Measurements from ENCODE around the gene COBL.

The COBL gene

DNA sequence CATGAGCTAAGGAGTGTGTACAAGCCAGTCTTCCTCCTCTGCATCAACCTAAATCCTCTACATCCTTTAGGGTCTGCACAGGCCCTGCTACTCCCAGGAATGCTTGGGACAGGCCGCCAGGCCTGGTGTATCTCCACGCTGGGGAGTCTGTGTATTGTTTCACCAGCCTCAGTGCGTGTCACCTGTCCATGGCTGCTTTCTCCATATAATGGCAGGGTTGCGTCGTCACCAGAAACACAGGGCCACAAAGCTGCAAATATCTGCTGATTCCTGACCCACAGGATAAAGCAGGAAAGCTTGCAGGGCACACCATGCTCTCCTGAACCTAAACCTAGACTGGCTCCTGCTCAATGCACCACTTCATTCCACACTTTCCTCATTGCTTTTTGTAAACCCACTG, 45.6 kb downstream of the COBL start:
- no peak for DNase-seq

GRCh38 chr7:51269911-51270310, 46.7 kb downstream of the COBL start:
- DNase-seq = no peak

DNA sequence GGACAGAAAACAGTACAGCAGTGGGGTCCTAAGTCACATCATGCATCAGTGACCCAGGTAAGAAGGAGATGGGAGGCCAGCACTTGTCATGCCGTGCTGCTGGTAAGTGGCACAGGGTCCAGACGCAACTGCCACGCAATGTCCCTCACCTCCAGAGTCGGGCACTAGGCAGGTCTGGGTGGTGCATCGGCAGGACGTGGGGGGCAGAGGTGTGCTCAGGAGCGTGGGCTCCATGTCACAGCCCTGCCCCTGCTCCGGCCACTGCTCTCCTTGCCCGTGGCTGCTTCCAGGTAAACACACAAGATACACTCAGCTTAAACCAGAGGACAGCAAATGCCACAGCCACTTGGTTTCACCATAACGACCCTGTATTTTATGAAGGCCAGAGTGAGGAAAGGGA, 47.3 kb downstream of the COBL start:
- no peak for DNase-seq

GRCh38 chr7:51268859-51269258, 47.8 kb downstream of the COBL start:
- DNase-seq = no peak

GRCh38 chr7:51267169-51267568, 49.4 kb downstream of the COBL start:
- DNase-seq = no peak

DNA sequence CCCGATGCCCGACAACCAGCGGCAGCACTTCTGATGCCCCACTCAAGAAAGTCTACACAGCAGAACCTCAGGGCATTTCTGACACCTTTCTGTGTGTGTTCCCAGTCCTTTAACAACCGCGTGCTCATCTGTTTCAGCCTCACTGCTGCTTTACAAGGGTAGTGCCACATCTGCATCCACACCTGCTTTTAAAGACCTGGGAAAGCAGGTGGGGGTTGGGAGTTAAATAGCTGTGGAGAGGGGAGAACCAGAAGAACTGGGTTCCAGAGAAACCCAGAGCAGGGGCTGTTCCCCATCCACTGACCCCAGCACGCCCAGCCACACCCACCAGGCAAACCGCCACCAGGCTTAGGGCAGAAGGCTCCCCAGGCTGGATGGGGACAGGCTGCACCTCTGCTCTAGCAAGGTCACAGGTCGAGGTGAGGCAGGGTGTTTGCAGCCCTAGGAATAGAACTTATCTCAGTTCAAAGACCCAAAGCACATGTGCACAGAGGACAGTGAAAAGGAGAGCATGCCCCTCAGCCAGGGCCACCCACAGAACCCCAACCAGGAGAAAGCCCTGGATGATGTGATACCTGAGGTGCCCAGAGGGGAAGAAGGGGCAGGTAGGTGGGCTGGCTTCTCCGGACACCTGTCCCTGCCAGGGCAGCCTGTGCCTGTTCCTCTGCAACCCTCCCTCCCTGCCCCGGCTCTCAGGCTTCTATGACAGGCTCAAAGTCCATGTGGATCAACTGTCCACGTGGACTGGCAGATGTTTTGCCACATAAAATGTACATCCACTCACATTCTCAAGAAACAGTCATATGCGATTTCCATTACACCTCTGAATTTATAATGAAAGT, 51.3 kb downstream of the COBL start:
- no peak for DNase-seq

- no peak for DNase-seq
These were observed 52.8 kb downstream of the COBL start for GRCh38 chr7:51263631-51264484.

DNA sequence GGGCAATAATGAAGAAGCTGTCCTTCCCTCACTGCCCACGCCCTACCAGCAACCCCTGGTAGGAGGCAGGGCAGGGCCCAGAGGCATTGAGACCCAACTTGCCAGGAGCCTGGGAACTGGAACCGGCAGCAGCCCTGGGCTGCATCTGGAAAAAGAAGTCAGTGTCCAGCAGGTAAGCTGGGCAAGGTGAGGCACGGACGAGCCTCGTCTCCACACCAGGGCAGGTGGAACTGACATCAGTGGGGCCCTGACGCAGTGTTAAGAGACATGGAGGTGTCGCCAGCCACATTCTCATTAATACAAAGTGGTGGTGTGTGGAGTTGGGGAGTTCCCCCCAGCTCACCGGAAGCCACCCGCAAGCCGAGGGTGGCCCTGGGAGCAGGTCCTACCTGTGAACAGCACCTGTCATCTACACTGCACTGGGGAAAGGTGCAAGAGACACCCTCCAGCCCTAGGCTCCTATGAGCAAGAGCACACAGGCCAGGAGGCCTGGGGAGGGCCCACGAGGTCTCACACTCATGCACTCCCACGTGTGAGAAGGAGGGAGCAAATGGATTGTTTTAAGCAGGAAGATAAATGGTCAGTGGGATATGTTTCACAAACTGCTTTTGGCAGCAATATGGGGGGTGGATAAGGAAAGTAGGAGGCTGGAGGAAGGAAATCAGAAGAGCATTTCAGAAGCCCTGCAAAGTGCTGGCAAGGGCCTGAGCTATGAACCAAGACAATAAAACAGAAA, 53.6 kb downstream of the COBL start:
- no peak for DNase-seq

DNA sequence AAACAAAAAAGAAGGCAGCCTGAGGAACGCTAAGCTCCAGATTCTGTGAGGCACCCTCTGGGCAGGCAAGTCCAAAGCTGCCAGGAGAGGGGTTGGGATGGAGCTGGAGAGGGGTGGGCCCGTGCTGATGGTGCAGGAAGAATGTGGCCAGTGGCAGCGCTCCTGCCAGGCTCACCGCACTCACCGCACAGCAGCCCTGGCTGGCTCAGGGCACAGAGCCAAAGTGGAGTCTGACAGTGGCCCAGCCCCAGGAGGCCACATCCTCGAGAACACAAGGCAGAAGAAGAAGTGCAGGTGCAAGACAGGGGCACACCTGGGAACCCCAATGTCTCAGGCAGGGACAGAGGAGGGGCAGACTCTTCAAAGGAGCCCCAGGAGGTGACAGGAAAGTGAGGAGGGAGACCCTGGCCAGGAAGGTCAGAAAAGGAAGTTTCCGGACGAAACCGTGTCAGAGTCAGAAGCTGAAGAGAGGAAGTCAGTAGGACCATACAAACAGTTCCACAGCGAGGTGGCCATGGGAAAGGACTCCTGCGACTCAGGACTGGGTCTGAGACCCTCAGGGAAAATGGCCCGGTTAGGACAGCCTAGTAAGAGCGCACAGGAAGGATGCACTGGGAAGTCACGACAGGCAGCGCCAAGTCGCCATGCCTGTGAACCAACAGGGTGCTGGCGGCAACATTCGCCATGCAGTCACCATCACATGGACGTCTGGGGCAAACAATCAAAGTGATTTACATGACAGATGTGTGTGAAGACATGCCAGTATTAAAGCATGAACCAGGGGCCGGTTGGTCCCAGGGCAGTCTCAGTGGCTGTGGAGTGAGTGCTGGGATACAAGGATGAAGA, 54.4 kb downstream of the COBL start:
- no peak for DNase-seq

GRCh38 chr7:51261117-51261835, 55.3 kb downstream of the COBL start:
- DNase-seq = no peak

DNA sequence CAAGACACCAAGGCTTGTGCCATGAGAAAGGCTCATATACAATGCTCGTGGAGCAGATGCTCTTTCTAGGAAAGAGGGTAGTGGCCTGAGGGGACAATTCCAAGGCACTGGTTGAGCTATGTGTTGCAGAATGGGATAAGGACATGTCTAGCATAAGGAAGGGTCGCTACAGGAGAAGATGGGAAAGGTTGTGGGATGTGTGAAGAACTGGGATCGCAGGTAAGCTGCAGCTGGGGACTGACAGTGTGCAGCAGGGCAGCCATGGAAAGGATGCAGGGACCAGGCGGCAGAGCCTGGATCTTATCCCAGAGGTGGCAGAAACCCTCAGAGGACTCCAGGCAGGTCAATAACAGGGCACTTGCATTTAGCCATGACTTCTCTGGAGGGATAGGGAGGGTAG, 56.1 kb downstream of the COBL start:
- no peak for DNase-seq

DNA sequence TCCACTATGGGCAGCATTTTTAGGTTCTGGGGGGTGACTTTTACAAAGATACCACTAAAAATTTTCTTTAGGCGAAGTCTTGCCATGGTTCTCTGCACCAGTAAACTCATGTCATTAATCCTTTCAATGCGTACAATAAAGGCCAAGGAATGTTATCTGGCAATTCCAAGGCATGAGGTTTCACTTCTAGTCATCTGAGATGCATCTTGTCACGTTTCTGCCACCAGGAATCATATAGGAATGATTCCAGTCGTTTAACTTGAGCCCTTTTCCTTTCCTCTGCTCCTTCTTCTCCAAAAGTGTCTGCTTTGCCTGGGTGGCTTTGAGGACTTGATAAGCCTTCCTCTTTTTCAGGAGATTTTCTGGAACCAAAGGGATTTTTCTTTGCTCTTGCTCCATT, 56.8 kb downstream of the COBL start:
- no peak for DNase-seq

DNA sequence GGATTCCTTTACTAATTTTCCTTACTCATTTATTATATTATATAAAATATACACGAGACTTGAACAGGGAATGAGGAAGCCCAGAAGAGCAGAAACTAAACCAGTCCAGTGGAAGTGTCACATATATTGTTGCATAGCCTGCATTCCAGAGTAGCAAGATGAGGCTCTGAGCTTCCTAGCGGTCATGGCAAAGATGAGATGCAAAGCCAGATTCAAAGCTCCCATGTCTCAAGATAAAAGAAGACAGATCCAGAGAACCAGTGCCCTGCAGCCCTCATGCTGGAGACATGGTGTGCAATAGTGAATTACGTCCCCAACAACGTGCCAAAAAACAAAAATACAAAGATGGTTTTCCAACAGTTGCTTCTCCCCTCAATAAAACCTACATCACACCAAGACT, 59.7 kb downstream of the COBL start:
- no peak for DNase-seq

- DNase-seq = no peak
These were observed 60.3 kb downstream of the COBL start for GRCh38 chr7:51256209-51256781.

DNA sequence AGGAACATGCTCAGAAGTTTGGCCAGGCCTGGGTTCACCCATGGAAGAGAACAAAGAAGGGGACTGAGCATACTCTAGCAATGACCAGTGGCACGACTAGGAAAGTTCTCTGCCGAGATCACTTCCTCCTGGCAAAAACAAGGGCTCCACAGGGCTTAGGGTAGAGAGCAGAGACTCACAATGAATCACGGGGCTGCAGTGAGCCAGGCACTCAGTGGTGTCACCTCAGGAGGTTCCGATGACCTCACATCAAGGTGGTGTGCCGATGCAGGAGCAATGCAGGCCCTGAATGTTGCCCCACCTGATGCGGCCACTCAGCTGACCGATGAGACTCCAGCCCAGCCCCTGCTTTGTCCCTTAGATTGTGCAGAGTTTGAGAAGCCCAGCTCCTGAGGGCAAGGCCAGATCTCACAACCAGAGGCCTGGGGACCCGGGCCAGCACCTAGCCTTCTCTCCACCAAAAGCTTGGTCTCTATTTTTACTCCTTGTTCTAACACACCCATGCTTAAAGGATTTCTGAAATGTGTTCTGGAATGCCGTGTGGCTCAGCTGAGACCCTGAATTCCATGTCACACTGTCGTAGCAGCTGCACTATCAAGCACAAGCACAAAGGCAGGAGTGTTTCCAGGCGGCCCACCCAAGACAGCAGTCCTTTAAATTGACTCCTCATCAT, 60.9 kb downstream of the COBL start:
- DNase-seq = no peak

- DNase-seq = no peak
These were observed 61.6 kb downstream of the COBL start for GRCh38 chr7:51255036-51255435.

DNA sequence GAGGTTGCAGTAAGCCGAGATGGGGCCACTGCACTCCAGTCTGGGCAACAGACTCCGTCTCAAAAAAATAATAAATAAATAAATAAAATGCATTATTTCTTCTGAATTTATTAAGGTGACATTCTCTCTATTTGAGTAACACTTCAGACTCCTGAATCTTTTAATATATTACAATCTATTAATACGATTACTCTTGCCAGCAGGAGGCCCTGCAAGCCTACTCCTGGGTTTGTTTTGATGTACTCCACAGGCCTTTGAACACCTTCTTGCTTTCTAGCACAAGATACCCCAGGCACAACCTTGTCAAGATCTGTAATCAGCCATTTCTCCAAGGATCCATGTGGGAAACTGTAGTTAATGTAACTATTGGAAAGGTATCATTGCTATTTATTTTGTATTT, 63.5 kb downstream of the COBL start:
- DNase-seq = no peak

DNA sequence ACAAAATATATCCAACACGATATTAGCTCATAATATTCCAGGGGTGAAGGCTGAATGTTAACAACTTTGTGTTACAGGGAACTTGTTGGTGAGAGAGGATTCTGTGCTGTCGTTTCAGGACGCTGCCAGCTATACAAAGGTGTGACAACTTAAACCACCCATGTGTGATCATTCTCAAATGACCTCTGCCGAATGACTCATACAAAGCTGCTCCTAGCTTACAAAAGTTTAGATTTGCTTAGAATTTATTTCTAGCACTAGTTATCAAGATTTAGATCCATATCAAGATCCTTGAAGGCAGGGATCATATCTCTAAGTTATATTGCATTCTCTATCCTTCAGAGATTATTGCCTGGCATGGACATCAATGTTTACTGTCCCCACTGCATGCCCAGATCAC, 65.3 kb downstream of the COBL start:
- no peak for DNase-seq

DNA sequence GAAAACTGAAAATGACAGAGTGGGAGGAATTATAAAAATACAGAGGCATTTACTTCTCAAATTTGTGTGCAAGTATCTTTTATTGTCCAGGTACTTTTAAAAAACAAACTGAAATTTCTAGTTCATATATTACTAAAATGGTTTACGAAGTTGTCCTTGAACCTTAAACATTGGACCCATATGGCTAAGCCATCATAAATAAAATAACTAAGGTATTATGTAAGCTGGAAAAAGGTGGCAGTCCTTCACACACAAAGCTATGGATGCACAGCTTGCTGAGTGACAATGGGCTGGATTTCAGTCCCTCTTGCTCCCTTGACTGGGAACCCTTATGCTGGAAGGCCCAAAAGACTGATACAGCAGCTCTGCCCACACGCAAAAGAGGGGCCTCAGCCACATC, 66.1 kb downstream of the COBL start:
- no peak for DNase-seq

GRCh38 chr7:51249991-51250390, 66.6 kb downstream of the COBL start:
- DNase-seq = no peak

All from activated CD8-positive, alpha-beta memory T cell treated with anti-CD3 and anti-CD28 coated beads for 24 hours (primary cell).